Adipocyte (in vitro differentiated cells): ENCODE measurements around the gene TUBB1.
"Not testable (repeated sequence)": the region's sequence is repeated elsewhere in the genome, so short reads cannot be mapped to it uniquely, and the experiment has no call there.

ENCODE experiments used
- DNase-seq: peaks from one replicate; pipeline ENCODE4 v3.0.0-alpha.2; 2015; ENCODE audit warnings: low read depth
- H3K27me3 ChIP-seq: replicated peaks from 2 replicates; pipeline ENCODE4 v1.7.0; 2013; ENCODE audit warnings: mild to moderate bottlenecking, low read length, moderate library complexity; ENCODE audit not compliant: control insufficient read depth, insufficient read depth
- H3K36me3 ChIP-seq: 2 replicates; pipeline ENCODE4 v1.7.0; 2013; ENCODE audit warnings: low read length, mild to moderate bottlenecking, moderate library complexity; ENCODE audit not compliant: control insufficient read depth, insufficient read depth, severe bottlenecking
- H3K4me1 ChIP-seq: 2 replicates; pipeline ENCODE4 v1.7.0; 2013; ENCODE audit warnings: mild to moderate bottlenecking, low read length, moderate library complexity; ENCODE audit not compliant: control insufficient read depth, insufficient read depth
- H3K4me3 ChIP-seq: 2 replicates; pipeline ENCODE4 v1.7.0; 2013; ENCODE audit warnings: mild to moderate bottlenecking, low read length, moderate library complexity
- H3K9ac ChIP-seq: 2 replicates; pipeline ENCODE4 v1.7.0; 2013; ENCODE audit warnings: mild to moderate bottlenecking, low read length, moderate library complexity
- H3K9me3 ChIP-seq: 2 replicates; pipeline ENCODE4 v1.7.0; 2013; ENCODE audit warnings: mild to moderate bottlenecking, low read length, moderate library complexity; ENCODE audit not compliant: control insufficient read depth

TUBB1 gene

DNA sequence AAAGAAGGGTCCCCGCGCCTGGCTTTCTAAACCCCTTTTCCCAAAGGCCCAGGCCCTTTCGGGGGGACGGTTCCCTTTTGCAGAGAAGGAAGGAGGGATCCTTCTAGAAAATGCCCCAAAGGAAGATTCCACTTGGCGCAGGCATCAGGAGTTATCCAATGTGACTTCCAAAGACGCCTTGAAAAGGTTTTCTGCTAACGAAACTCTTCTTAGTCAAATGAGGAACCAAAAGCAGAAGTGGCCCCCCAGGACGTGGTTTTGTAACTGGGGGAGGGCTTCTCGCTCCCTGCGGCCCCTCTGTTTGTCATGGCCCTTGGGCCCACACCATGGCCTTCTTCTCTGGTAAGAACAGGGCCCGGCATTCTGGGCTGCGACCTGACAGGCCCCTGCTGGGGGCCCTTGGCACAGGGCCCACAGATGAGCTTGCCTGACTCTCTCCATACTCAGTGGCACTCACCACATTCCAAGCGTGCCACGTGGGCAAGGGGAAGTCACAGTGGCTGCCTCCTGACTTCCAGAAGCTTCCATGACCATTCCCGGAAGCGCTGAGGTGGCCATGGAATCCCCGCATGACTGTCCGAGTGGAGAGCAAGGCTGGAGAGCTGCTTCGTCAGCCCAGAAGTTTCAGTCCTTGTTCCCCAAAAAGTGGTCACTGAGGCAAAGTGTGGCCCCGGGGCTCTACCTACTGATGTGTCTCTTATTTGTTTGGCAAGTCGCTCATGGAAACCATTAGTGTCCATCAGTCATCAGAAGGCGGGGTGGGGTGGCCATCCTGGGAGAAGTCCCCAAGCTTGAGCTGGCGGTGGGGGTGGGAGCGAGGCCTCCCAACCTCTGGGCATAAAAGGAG lies 11.3 kb upstream of the TUBB1 start:
- no peak for DNase-seq
- no peaks in the 10 kb centered on the region for H3K9me3 ChIP-seq
- peak overlapping the region; percentile 88 for H3K4me3 ChIP-seq
- no peaks in the 10 kb centered on the region for H3K27me3 ChIP-seq
- peaks cover 19% of the 10 kb centered on the region for H3K4me1 ChIP-seq
- peak overlapping the region; percentile 92 for H3K9ac ChIP-seq
- H3K36me3 ChIP-seq = no peaks in the 10 kb centered on the region

GRCh38 chr20:59008715-59009336 lies 10.4 kb upstream of the TUBB1 start:
- no peaks in the 10 kb centered on the region for H3K27me3 ChIP-seq
- no peak for DNase-seq
- H3K4me1 ChIP-seq = peaks cover 19% of the 10 kb centered on the region
- H3K9me3 ChIP-seq = no peaks in the 10 kb centered on the region
- no peaks in the 10 kb centered on the region for H3K36me3 ChIP-seq
- H3K9ac ChIP-seq = no peak overlapping the region
- H3K4me3 ChIP-seq = no peak overlapping the region

GRCh38 chr20:59010321-59010994 lies 8.8 kb upstream of the TUBB1 start:
- DNase-seq = no peak
- Histone ChIP-seq H3K4me3 (no peak overlapping the region), H3K27me3 (no peaks in the 10 kb centered on the region), H3K9me3 (no peaks in the 10 kb centered on the region), H3K4me1 (peaks cover 16% of the 10 kb centered on the region), H3K36me3 (no peaks in the 10 kb centered on the region), H3K9ac (no peak overlapping the region)

DNA sequence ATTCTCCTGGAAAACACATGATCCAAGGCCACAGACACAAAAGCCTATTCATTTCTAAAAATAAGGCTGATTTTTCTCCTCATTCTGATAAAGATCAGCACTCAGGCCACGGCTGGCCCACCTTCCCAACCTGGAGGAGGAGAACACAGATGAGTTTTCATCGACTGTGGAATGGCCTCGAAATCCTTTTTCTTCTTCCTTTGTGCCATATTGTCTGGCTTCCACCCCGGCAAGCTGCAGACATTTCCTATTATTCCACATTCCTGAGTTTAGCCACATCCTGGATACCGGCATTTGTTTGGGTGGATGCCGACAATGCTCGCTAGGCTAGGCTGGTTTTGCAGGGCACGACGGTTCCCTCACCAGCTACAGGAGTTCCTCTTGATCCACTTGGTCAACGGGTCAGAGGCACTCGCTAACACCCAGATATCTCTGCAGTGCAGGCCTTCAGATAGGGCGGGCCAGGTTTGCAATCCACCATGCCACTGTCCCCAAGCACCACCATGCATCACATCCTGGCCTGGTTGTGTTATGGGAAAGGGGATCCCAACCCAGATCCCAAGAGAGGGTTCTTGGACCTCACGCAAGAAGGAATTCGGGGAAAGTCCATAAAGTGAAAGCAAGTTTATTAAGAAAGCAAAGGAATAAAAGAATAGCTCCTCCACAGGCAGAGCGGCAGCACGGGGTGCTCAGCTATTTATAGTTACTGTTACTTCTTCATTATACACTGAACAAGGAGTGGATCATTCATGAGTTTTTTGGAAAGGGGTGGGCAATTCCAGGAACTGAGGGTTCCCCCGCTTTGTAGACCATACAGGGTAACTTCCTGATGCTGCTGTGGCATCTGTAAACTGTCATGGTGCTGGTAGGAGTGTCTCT lies 8.0 kb upstream of the TUBB1 start:
- Histone ChIP-seq H3K27me3 (no peaks in the 10 kb centered on the region), H3K4me1 (peaks cover 8% of the 10 kb centered on the region), H3K36me3 (no peaks in the 10 kb centered on the region), H3K4me3 (no peak overlapping the region), H3K9me3 (no peaks in the 10 kb centered on the region), H3K9ac (no peak overlapping the region)
- DNase-seq = peak; percentile 84

DNA sequence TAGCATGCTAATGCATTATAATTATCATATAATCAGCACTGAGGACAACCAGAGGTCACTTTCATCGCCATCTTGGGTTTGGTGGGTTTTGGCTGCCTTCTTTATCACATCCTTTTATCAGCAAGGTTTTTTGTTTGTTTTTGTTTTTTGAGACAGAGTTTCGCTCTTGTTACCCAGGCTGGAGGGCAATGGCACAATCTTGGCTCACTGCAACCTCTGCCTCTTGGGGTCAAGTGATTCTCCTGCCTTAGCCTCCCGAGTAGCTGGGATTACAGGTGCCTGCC lies 7.4 kb upstream of the TUBB1 start:
- H3K27me3 ChIP-seq, H3K9ac ChIP-seq, H3K4me3 ChIP-seq, H3K4me1 ChIP-seq, H3K9me3 ChIP-seq, H3K36me3 ChIP-seq, DNase-seq: not testable (repeated sequence)

DNA sequence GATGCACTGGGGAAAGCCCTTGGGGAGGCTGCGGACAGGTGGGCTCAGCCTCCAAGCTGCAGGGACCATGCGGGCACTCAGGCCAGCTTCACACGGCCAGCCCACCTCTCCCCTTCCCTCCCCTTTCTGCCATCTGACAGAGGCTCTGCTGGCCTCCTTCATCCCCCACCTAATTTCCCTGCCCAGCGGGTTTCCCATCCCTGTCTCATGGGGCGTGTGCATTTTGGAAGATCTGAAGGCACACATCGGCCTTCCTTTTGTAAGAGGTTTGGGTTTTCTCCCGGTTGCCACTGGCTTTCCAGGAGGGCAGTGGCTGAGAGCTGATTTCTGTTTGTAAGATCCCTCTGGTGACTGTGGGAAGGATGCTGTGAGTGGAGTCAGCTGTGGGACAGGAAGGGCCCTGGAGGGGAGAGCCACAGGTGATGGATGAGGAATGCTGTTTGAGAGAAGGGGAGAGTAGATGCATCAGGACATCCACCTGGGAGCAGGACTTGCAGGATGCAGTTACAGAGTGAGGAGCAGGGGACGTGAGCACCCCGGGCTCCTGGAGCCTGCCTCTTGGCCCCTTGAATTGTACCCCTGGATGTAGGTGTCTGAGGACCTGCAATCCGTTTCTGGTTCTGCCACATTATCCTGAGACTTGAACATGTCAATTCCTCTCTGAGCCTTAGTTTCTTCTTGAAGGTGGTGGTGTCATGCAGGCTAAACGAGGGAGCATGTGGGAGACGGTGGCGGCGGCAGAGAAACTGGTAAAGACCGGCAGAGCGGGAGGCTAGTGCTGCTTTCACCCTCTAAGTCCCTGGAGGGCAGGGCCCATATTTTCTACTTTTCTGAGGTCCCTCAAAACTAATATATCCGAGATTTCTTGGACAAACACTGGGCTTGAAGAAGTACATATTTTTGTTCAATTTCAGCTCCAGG lies 5.9 kb upstream of the TUBB1 start:
- H3K36me3 ChIP-seq = no peaks in the 10 kb centered on the region
- DNase-seq = no peak
- H3K9ac ChIP-seq = no peak overlapping the region
- H3K27me3 ChIP-seq = no peaks in the 10 kb centered on the region
- H3K9me3 ChIP-seq = no peaks in the 10 kb centered on the region
- peaks cover 4% of the 10 kb centered on the region for H3K4me1 ChIP-seq
- H3K4me3 ChIP-seq = no peak overlapping the region

- Histone ChIP-seq H3K9ac (no peak overlapping the region), H3K4me1 (peaks cover 4% of the 10 kb centered on the region), H3K27me3 (no peaks in the 10 kb centered on the region), H3K36me3 (no peaks in the 10 kb centered on the region), H3K4me3 (no peak overlapping the region), H3K9me3 (no peaks in the 10 kb centered on the region)
- DNase-seq = peak; percentile 65
Measured at GRCh38 chr20:59013959-59014608, 5.1 kb upstream of the TUBB1 start.

- Histone ChIP-seq H3K4me1 (peaks cover 4% of the 10 kb centered on the region), H3K36me3 (no peaks in the 10 kb centered on the region), H3K4me3 (no peak overlapping the region), H3K9ac (no peak overlapping the region), H3K27me3 (no peaks in the 10 kb centered on the region), H3K9me3 (no peaks in the 10 kb centered on the region)
- DNase-seq = no peak
Measured at GRCh38 chr20:59014680-59015389, 4.4 kb upstream of the TUBB1 start.

GRCh38 chr20:59015411-59015810 lies 3.8 kb upstream of the TUBB1 start:
- Histone ChIP-seq H3K4me1 (peaks cover 4% of the 10 kb centered on the region), H3K36me3 (no peaks in the 10 kb centered on the region), H3K4me3 (no peak overlapping the region), H3K9me3 (no peaks in the 10 kb centered on the region), H3K9ac (no peak overlapping the region), H3K27me3 (no peaks in the 10 kb centered on the region)
- DNase-seq = no peak
